Measurements from ENCODE around the gene ZMYM4.
"Not testable (repeated sequence)": the region's sequence is repeated elsewhere in the genome, so short reads cannot be mapped to it uniquely, and the experiment has no call there.

Gene ZMYM4

GRCh38 chr1:35461966-35462651, 193.6 kb downstream of the ZMYM4 start:
- DNase-seq: no peak

- no peak for DNase-seq
Measured at GRCh38 chr1:35463232-35463631, 194.7 kb downstream of the ZMYM4 start.

GRCh38 chr1:35463749-35464148, 195.2 kb downstream of the ZMYM4 start:
- DNase-seq: not testable (repeated sequence)

GRCh38 chr1:35466120-35466519, 197.6 kb downstream of the ZMYM4 start:
- no peak for DNase-seq

GRCh38 chr1:35470977-35471613, 202.6 kb downstream of the ZMYM4 start:
- no peak for DNase-seq
